H1 (cell line): ENCODE results near the gene KLHDC10. TPM values are rescaled to one million over a fixed set of nuclear protein-coding genes. Genes with fewer than 3 reads are reported as not detected.

Experiments
- CTCF ChIA-PET: fragments of 300-600 bp; sonication (Branson Sonifier 250); formaldehyde crosslinking; loops from one replicate; lab custom pipeline; 2021; ENCODE audit not compliant: partially characterized antibody; lab: Charles Lee
- POLR2A ChIA-PET: fragments of 300-600 bp; sonication (Branson Sonifier 250); formaldehyde crosslinking; loops from one replicate; lab custom pipeline; 2021; ENCODE audit warnings: inconsistent platforms; ENCODE audit not compliant: partially characterized antibody; lab: Charles Lee
- DNase-seq, 2 experiments: peaks; one replicate each; pipeline versions ENCODE4 v3.0.0 to v3.0.0-alpha.2; 2010 to 2022; ENCODE audit warnings: low spot score in 2 of 2, low read depth in 1 of 2, mixed read lengths in 1 of 2
- FAIRE-seq: peaks from 2 replicates; lab custom pipeline; 2011; peaks lifted over from hg19 to GRCh38; lab: Jason Lieb, UNC
- H2AFZ ChIP-seq: 2 replicates; pipeline ENCODE4 v1.8.1; 2012; ENCODE audit warnings: low read length, inconsistent platforms
- H2AK5ac ChIP-seq: 2 replicates; pipeline ENCODE4 v1.6.1; 2013; ENCODE audit warnings: low read depth, low read length
- H2BK120ac ChIP-seq: replicated peaks from 2 replicates; pipeline ENCODE3; 2013; ENCODE audit warnings: low read depth, low read length, inconsistent platforms
- H2BK12ac ChIP-seq: 2 replicates; pipeline ENCODE4 v1.6.1; 2013; ENCODE audit warnings: low read depth, low read length
- H2BK15ac ChIP-seq: 2 replicates; pipeline ENCODE4 v1.6.1; 2013; ENCODE audit warnings: low read length
- H2BK20ac ChIP-seq: 2 replicates; pipeline ENCODE4 v1.6.1; 2013; ENCODE audit warnings: low read length
- H2BK5ac ChIP-seq: 2 replicates; pipeline ENCODE4 v1.6.1; 2013; ENCODE audit warnings: low read depth, low read length
- H3K14ac ChIP-seq: 2 replicates; pipeline ENCODE4 v1.6.1; 2013; ENCODE audit warnings: inconsistent platforms; ENCODE audit not compliant: insufficient read length
- H3K18ac ChIP-seq: 2 replicates; pipeline ENCODE4 v1.6.1; 2013; ENCODE audit warnings: low read length; ENCODE audit errors: extremely low read depth
- H3K23ac ChIP-seq: 2 replicates; pipeline ENCODE4 v1.6.1; 2013; ENCODE audit warnings: inconsistent platforms; ENCODE audit not compliant: insufficient read length
- H3K23me2 ChIP-seq: 2 replicates; pipeline ENCODE4 v1.6.1; 2013; ENCODE audit warnings: low read depth, low read length
- H3K27ac ChIP-seq: 2 replicates; pipeline ENCODE4 v1.6.1; 2011; ENCODE audit warnings: low read depth, low read length, inconsistent platforms
- H3K27me3 ChIP-seq, 4 experiments: replicated peaks in 1 of 4; 1 replicate in 1 of 4; 2 replicates in 3 of 4; pipeline versions ENCODE4 v1.6.1 to v1.8.1; 2011 to 2013; ENCODE audit warnings: low read length in 3 of 4, mild to moderate bottlenecking in 3 of 4, inconsistent platforms in 2 of 4, mixed read lengths in 2 of 4, moderate library complexity in 1 of 4; ENCODE audit not compliant: control insufficient read depth in 3 of 4, insufficient read depth in 3 of 4; ENCODE audit errors: extremely low read depth in 1 of 4
- H3K36me3 ChIP-seq, 4 experiments: 2 replicates each; pipeline versions ENCODE4 v1.6.1 to v1.8.1; 2011 to 2013; ENCODE audit warnings: mild to moderate bottlenecking in 4 of 4, low read length in 3 of 4, moderate library complexity in 2 of 4, control low read depth in 1 of 4, inconsistent platforms in 1 of 4; ENCODE audit not compliant: insufficient read depth in 4 of 4, control insufficient read depth in 2 of 4
- H3K4ac ChIP-seq: replicated peaks from 2 replicates; pipeline ENCODE3; 2013; ENCODE audit warnings: low read length, low read depth, mixed read lengths, inconsistent platforms; ENCODE audit not compliant: insufficient read length
- H3K4me1 ChIP-seq, 4 experiments: replicated peaks in 1 of 4; 1 replicate in 1 of 4; 2 replicates in 3 of 4; pipeline versions ENCODE4 v1.6.1 to v1.8.1; 2011 to 2013; ENCODE audit warnings: low read length in 3 of 4, inconsistent platforms in 2 of 4, mixed read lengths in 1 of 4; ENCODE audit not compliant: insufficient read depth in 4 of 4, control insufficient read depth in 3 of 4
- H3K4me2 ChIP-seq, 2 experiments: 2 replicates each; pipeline versions ENCODE4 v1.6.1 to v1.8.1; 2011 to 2013; ENCODE audit warnings: low read depth in 2 of 2, low read length in 2 of 2, control low read depth in 1 of 2, inconsistent platforms in 1 of 2, mild to moderate bottlenecking in 1 of 2; ENCODE audit not compliant: insufficient read depth in 1 of 2
- H3K4me3 ChIP-seq, 4 experiments: fragments of 200-600, 300-600 bp in 1 of 4; sonication (generic), shearing (Covaris generic), sonication (Bioruptor Twin) in 1 of 4; 2 replicates each; pipeline versions ENCODE4 v1.5.1 to v1.8.1; 2011 to 2016; ENCODE audit warnings: low read length in 4 of 4, low read depth in 3 of 4, control low read depth in 2 of 4, inconsistent platforms in 2 of 4, mild to moderate bottlenecking in 2 of 4, mixed read lengths in 1 of 4, moderate library complexity in 1 of 4; ENCODE audit not compliant: insufficient read depth in 2 of 4; ENCODE audit errors: extremely low read depth in 1 of 4
- H3K56ac ChIP-seq: replicated peaks from 2 replicates; pipeline ENCODE3; 2013; ENCODE audit warnings: low read depth, mild to moderate bottlenecking, mixed read lengths, low read length, inconsistent platforms; ENCODE audit not compliant: insufficient read length
- H3K79me1 ChIP-seq: 2 replicates; pipeline ENCODE4 v1.6.1; 2013; ENCODE audit warnings: low read depth, low read length, control low read depth
- H3K79me2 ChIP-seq, 2 experiments: 2 replicates each; pipeline versions ENCODE4 v1.6.1 to v1.8.1; 2012 to 2013; ENCODE audit warnings: low read length in 2 of 2, mild to moderate bottlenecking in 2 of 2, inconsistent platforms in 1 of 2; ENCODE audit not compliant: insufficient read depth in 2 of 2, control insufficient read depth in 1 of 2
- H3K9ac ChIP-seq, 4 experiments: replicated peaks in 1 of 4; 1 replicate in 1 of 4; 2 replicates in 3 of 4; pipeline versions ENCODE4 v1.6.1 to v1.8.1; 2011 to 2013; ENCODE audit warnings: low read depth in 3 of 4, low read length in 3 of 4, control low read depth in 2 of 4, mild to moderate bottlenecking in 2 of 4, moderate library complexity in 2 of 4, inconsistent platforms in 1 of 4; ENCODE audit errors: extremely low read depth in 1 of 4
- H3K9me3 ChIP-seq, 2 experiments: 2 replicates each; pipeline versions ENCODE4 v1.6.1 to v1.8.1; 2012 to 2013; ENCODE audit warnings: mild to moderate bottlenecking in 2 of 2, moderate library complexity in 2 of 2, control low read depth in 1 of 2, inconsistent platforms in 1 of 2, low read depth in 1 of 2, low read length in 1 of 2, mixed read lengths in 1 of 2; ENCODE audit not compliant: insufficient read depth in 2 of 2
- H4K20me1 ChIP-seq, 2 experiments: replicated peaks in 1 of 2; 2 replicates each; pipeline versions ENCODE3 to v1.8.1; 2011 to 2013; ENCODE audit warnings: inconsistent platforms in 2 of 2, low read length in 2 of 2, mild to moderate bottlenecking in 1 of 2; ENCODE audit not compliant: insufficient read depth in 2 of 2, control insufficient read depth in 1 of 2
- H4K5ac ChIP-seq: 2 replicates; pipeline ENCODE4 v1.6.1; 2013; ENCODE audit warnings: low read length, low read depth, mixed read lengths, inconsistent platforms; ENCODE audit not compliant: insufficient read length
- H4K8ac ChIP-seq: 2 replicates; pipeline ENCODE4 v1.8.0; 2013; ENCODE audit warnings: mild to moderate bottlenecking, moderate library complexity, low read length, inconsistent platforms; ENCODE audit not compliant: insufficient read depth; ENCODE audit errors: extremely low read depth
- H4K91ac ChIP-seq: replicated peaks from 2 replicates; pipeline ENCODE3; 2013; ENCODE audit warnings: low read length, mixed read lengths, inconsistent platforms; ENCODE audit not compliant: insufficient read length
- ASH2L ChIP-seq: fragments of 200-600, 300-600 bp; sonication (generic); IDR thresholded peaks from one replicate; pipeline ENCODE4 v1.7.1; 2017; ENCODE audit warnings: low read length
- EGR1 ChIP-seq: IDR thresholded peaks from 2 replicates; pipeline ENCODE4 v1.6.1; 2011; ENCODE audit warnings: low read depth, low read length, borderline replicate concordance
- EP300 ChIP-seq, 2 experiments: IDR thresholded peaks; 1 replicate in 1 of 2; 2 replicates in 1 of 2; pipeline ENCODE4 v1.6.1; 2011 to 2012; ENCODE audit warnings: low read depth in 2 of 2, low read length in 2 of 2, mild to moderate bottlenecking in 2 of 2, borderline replicate concordance in 1 of 2, inconsistent platforms in 1 of 2, moderate library complexity in 1 of 2
- JUN ChIP-seq: IDR thresholded peaks from 2 replicates; pipeline ENCODE4 v1.6.1; 2011; ENCODE audit warnings: low read depth, mild to moderate bottlenecking, improper control_type of control experiment, low read length
- JUND ChIP-seq: IDR thresholded peaks from 2 replicates; pipeline ENCODE4 v1.6.1; 2011; ENCODE audit warnings: mild to moderate bottlenecking, improper control_type of control experiment, low read length
- MAFK ChIP-seq: IDR thresholded peaks from 2 replicates; pipeline ENCODE4 v1.6.1; 2012; ENCODE audit warnings: low read depth, mild to moderate bottlenecking, improper control_type of control experiment, low read length
- RBBP5 ChIP-seq: IDR thresholded peaks from 2 replicates; pipeline ENCODE4 v1.7.1; 2012; ENCODE audit warnings: low read depth, mild to moderate bottlenecking, inconsistent platforms, low read length, moderate library complexity, borderline replicate concordance
- SP1 ChIP-seq: IDR thresholded peaks from 2 replicates; pipeline ENCODE4 v1.6.1; 2011; ENCODE audit warnings: low read depth, low read length
- TCF12 ChIP-seq: IDR thresholded peaks from 2 replicates; pipeline ENCODE4 v1.6.1; 2011; ENCODE audit warnings: low read depth, mild to moderate bottlenecking, low read length
- YY1 ChIP-seq: IDR thresholded peaks from 2 replicates; pipeline ENCODE4 v1.6.1; 2011; ENCODE audit warnings: low read depth, mild to moderate bottlenecking, low read length
- ZNF274 ChIP-seq: IDR thresholded peaks from 2 replicates; pipeline ENCODE4 v1.7.0; 2012; ENCODE audit warnings: low read length, borderline replicate concordance; ENCODE audit errors: extremely low read depth
- polyA plus RNA-seq, 7 experiments: library from polyadenylated mRNA; depleted of rRNA in 3 of 7; stranded (reverse) in 5 of 7; unstranded in 2 of 7; fragments of >200 nt in 5 of 7; fragments of 200-250 nt in 2 of 7; gene quantifications; 1 replicate in 5 of 7; 2 replicates in 1 of 7; 4 replicates in 1 of 7; pipeline versions ENCODE4 v1.2.1 to v1.2.3, GENCODE V29; 2011 to 2013; ENCODE audit warnings: missing spikeins in 2 of 7, mixed read lengths in 2 of 7
- total RNA-seq: library from RNA; stranded (reverse); fragmentation: NEBNext Ultra II Directional; extraction: Animal tissue kit (Norgen Biotek cat#: 25700); gene quantifications from 2 replicates; pipeline ENCODE4 v1.2.1, GENCODE V29; 2021
- TF ChIP-seq, protein P1 (sequence below), 3 experiments: IDR thresholded peaks; 1 replicate in 2 of 3; 2 replicates in 1 of 3; pipeline versions ENCODE4 v1.5.1 to v1.6.1; 2011; ENCODE audit warnings: low read length in 3 of 3, mild to moderate bottlenecking in 3 of 3, inconsistent platforms in 2 of 3, low read depth in 1 of 3, moderate library complexity in 1 of 3; ENCODE audit not compliant: insufficient read depth in 1 of 3; ENCODE audit errors: control extremely low read depth in 1 of 3

The KLHDC10 gene
- total and polyA plus RNA-seq, 2 of the 8 experiments (the other 6 are each of a cell fraction or from before 2014, with no cell fraction given) = 6.6 to 14.5 TPM

DNA sequence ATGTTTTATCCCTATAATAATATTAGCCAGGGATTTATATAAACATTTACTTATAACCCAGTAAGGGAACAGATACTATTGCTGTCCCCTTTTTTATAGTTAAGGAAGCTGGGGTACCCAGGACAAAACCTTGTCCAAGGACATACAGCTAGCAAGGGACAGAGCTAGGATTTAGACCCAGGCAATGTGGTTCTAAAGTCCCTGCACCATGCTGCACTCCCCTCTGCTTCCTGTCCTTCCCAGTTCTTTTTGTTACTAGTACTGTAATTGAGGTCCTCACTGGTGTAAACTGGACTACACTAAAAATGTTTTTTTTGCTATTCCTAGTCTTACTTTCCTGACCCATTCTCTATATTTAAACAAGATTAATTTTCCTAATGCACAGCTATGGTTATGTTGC, 16.6 kb downstream of the KLHDC10 start:
- Histone ChIP-seq H3K4ac (no peak overlapping the region), H3K23me2 (no peaks in the 10 kb centered on the region), H2AK5ac (no peak overlapping the region), H2BK12ac (no peak overlapping the region), H3K23ac (no peak overlapping the region), H3K27me3 (no peaks in the 10 kb centered on the region), H4K91ac (no peak overlapping the region), H3K79me2 (peaks cover 0 to 25% of the 10 kb centered on the region in 2 experiments; a peak in 2 of 4 replicates), H3K36me3 (no peaks in the 10 kb centered on the region), H4K8ac (no peak overlapping the region), H2BK120ac (no peak overlapping the region), H4K5ac (no peak overlapping the region), H3K4me3 (no peak overlapping the region), H2AFZ (no peak overlapping the region), H2BK20ac (no peak overlapping the region), H3K14ac (no peak overlapping the region), H3K79me1 (no peaks in the 10 kb centered on the region), H3K9ac (no peak overlapping the region), H2BK5ac (no peak overlapping the region), H2BK15ac (no peak overlapping the region), H4K20me1 (peaks cover 2 to 4% of the 10 kb centered on the region in 2 experiments), H3K9me3 (no peaks in the 10 kb centered on the region), H3K18ac (no peak overlapping the region), H3K4me2 (no peak overlapping the region), H3K27ac (no peak overlapping the region), H3K56ac (no peak overlapping the region), H3K4me1 (no peaks in the 10 kb centered on the region)
- ChIA-PET CTCF (interaction anchor here (0.6 to 1.5 kb wide), 4 partner anchors 8 to 22 kb away, joined by 3 to 7 read pairs (median 4); no protein-coding TSS in a partner anchor), POLR2A (interaction anchor here (1.1 kb wide), 1 partner anchor 9 kb away, joined by 4 read pairs; no protein-coding TSS in a partner anchor)
- no peak for FAIRE-seq
- no peak for DNase-seq
- TF ChIP-seq JUND (no peak), EGR1 (no peak), JUN (no peak), MAFK (no peak), TCF12 (no peak), YY1 (no peak), SP1 (no peak), ZNF274 (no peak), RBBP5 (no peak), ASH2L (no peak), EP300 (IDR thresholded peaks at IDR 0.05; ENCODE audit: borderline replicate concordance in 1 of 2, low read depth in 2 of 2, low read length in 2 of 2) (no peak)
- TF ChIP-seq, protein P1, sequence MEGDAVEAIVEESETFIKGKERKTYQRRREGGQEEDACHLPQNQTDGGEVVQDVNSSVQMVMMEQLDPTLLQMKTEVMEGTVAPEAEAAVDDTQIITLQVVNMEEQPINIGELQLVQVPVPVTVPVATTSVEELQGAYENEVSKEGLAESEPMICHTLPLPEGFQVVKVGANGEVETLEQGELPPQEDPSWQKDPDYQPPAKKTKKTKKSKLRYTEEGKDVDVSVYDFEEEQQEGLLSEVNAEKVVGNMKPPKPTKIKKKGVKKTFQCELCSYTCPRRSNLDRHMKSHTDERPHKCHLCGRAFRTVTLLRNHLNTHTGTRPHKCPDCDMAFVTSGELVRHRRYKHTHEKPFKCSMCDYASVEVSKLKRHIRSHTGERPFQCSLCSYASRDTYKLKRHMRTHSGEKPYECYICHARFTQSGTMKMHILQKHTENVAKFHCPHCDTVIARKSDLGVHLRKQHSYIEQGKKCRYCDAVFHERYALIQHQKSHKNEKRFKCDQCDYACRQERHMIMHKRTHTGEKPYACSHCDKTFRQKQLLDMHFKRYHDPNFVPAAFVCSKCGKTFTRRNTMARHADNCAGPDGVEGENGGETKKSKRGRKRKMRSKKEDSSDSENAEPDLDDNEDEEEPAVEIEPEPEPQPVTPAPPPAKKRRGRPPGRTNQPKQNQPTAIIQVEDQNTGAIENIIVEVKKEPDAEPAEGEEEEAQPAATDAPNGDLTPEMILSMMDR (IDR thresholded peaks at IDR 0.05; ENCODE audit: control extremely low read depth in 1 of 3, insufficient read depth in 1 of 3, low read depth in 1 of 3, low read length in 3 of 3) = no peak
